Inflammatory macrophage treated with lipopolysaccharide for 1 hour (primary cell): ENCODE measurements around the gene ERBB4.
A peak's percentile ranks its signal among the peaks of the same experiment; 100 is the strongest.

Source experiments
- DNase-seq, 2 donors: peaks; one replicate each; pipeline ENCODE4 v3.0.0-alpha.2; 2020 to 2022

The ERBB4 gene

DNA sequence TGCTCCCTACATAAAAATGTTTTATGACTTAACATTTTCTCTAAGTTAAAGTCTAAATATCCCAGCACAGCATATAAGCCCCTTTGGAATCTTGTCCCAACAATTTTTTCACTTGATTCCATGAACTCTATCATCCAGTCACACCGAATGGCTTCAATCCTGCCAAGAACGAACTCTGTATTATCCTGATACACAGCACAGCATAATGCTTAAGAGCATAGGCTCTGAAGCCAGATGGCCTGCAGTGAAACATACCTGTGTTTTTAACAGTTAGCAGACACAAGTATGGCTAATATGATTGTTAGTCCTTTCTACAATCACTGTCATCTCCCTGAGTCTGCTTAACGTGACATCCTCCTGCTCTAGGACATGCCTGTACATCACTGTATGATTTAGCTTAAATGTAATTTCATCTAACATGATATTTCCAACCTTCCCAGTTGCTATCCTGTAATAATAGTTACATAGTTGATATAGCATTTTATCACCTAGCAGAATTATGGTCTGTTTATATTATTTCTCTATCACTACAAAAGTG, 669.5 kb downstream of the ERBB4 start:
- no peak for DNase-seq

DNA sequence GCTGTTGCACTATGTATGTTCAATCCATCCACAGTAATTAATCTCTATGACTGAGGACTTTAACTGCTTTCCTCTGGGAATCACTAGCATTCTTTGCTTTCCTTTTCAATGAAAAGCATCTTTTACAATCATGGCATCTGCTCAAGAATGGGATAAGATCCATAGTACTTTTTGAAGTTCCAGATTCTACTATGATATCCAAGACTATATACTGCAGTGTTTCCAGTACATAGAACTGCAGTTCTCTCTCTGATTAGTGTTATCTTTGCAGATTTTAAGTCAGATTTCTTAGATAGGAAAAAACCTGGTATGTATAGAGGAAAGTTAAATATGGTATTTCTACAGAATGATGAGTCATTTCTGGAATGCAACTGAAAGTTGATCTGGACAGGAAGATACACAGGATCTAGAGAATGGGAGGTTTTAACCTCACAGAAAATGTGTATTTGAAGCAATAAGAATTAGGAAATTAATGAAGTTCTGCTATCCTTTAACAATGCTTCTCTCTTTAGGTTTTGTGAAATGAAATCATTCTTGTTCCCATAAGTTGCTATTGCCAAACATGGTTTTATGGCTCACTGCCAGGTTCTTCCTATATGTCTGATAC, 670.7 kb downstream of the ERBB4 start:
- DNase-seq: peak in 1 of 2 donors; percentile 47

DNA sequence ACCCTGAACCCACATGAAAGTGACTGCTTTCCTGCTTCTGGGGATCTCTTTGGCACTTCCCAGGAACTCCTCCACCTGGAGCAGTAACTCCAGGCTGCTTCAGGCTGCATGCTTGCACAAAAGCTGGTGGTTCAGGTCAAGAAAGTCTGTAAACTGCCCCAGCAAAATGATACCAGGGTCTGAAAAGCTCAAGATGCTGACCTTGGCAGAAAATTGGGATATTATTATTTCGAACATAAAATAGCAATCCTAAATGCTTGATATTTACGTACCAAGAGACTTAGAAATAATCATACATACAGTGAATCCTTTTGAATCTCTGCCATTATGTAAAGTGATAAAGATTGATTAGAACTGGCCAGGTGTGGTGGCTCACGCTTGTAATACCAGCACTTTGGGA, 674.3 kb downstream of the ERBB4 start:
- DNase-seq: no peak

DNA sequence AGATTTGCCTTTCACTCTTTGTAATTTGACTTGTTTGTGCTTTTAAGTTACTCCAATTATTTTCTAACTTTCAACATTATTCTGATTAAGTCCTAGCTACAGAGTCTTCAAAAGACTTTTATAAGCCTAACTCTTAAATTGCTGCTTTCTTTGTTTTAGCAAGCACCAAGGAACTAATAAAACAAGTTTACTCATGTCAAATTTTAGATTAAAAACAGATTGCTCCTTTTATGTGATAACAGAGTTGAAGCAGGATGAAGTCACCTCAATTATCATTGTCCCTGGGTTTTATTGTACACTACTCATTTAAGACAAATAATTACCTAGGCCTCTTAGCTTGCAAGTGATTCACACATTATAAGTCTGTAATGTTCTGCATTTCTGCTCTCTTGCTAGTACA, 678.4 kb downstream of the ERBB4 start:
- DNase-seq: no peak

DNA sequence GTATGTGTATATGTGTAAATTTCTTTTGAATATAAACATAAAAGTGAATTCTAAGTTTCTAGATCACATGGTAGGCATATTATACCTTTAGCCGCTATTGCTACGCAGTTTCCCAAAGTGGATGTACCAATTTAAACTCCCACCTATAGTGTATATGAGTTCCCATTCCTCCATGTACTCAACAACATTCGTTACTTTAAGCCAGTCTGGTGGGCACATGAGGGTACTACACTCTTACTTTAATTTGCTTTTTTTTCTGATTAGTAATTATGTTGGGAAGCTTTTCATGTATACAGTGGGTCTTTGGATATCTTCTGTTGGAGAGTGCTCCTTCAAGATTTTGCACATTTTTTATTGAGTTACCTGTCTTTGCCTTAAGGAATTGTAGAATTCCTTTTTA, 683.8 kb downstream of the ERBB4 start:
- DNase-seq: no peak

DNA sequence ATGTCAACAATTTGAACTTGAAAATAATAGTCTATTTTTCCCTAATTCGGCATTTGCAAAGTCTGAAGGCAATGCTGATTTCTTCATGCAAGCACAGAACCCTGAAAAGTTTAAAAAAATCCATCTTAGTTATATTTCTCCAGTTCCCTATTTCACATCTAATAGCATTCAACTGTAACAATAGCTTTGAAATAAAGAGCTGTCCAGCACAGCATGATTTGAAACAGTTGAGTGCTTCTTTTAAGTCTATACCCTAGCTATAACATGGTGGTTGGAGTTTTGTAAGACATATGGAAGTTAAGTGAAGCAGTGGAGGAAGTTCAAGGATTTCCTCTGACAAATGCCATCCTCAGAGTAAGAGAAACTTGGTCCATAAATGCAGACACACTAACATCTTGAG, 691.9 kb downstream of the ERBB4 start:
- DNase-seq: no peak

DNA sequence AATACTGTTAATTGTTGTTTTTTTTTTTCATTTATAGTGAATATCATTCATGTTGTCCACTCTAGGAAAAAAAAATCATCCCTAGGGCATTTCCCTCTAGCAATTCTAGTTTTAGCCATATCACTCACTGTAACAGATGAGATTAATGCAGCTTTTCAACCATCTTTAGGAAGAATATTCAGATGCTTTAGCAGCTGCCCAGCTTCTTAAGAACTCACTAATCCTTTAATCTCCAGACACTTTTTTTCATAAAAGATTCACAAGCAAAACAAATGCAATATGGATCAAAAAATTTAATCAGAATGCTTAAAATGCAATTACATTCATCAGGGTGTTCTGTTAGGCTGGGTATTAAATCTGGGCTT, 692.6 kb downstream of the ERBB4 start:
- no peak for DNase-seq

DNA sequence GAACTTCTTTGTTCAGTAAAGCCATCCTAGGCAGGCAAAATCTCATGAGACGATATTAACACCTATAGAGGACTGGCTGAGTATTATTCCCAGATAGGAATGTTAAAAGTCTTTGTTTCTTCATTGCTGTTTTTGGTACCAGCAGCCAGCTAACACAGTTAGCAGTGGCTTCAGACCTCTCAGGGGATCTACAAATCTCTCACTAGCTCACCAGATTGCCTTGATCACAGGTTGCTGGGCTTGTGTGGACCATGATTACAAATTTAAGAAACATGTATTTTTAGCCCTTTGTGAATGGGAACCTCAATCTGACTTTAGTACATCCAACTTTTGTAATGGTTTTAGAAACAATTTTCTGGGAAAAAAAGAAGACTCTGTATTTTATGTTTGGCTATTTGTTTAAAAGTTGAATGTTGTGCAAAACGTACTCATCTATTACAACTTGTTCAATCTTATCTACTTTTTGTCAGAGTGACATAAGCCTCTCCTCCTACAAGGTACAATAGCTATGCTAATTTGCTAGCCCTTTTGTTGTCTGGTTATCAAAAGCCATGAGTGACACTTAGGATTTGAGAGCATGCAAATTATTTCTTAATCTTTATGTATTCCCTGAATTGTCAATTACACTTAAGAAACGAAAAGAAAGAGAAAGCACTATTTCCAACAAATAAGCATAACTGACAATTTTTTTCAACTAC, 693.1 kb downstream of the ERBB4 start:
- DNase-seq: no peak

DNA sequence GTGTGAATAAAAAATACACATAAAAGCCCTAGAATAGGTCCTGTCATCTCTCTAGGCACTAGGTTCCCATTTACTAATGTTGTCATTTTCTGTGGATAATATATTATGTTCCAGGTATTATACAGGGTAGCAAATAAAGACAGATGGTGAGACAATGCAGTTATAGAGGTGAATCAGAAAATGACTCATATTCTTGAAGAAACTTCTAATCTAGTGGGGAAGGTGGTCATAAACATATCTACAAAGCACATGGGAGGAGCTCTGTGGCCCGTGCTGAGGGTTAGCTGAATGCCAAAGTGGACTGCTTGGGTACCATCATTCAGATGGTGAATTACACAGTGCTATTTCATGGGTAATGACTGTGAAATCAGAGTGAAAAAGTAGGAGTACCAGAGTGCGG, 700.9 kb downstream of the ERBB4 start:
- DNase-seq: no peak

DNA sequence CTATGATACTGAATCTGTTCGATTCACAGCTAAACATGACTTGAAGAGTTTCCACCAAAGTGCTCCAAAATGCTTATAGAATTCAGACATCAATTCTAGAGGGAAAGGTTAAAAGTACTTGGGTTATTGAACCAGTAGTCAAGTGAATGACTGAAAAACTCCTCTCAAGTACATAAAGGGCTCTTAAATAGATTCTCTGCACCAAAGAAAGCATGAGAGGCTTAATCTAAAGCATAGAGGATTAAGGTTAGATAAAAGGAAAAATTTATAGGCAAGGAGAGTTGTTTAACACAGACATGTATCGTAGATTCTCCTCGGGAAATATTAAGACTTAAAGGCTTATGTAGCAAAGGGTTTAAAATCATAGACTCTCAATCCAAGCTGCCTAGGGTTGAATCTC, 701.4 kb downstream of the ERBB4 start:
- DNase-seq: no peak

DNA sequence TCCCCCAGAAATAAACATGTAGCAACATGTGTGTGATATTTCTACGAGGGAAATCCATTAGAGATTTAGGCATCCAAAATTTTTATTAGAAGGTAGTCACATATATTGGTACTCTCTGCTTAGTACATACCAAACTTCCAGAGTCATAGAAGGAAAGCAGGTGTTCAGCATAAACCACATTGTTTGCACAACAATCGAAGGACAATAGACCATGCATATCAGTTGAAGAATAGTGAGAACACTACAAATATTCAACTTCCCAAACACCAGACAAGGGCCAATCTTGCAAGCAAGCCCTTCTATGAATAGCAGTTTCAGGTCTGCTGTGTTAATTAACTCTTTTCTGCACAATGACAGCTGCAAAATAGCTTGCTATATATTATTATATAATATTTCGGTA, 702.2 kb downstream of the ERBB4 start:
- no peak for DNase-seq

DNA sequence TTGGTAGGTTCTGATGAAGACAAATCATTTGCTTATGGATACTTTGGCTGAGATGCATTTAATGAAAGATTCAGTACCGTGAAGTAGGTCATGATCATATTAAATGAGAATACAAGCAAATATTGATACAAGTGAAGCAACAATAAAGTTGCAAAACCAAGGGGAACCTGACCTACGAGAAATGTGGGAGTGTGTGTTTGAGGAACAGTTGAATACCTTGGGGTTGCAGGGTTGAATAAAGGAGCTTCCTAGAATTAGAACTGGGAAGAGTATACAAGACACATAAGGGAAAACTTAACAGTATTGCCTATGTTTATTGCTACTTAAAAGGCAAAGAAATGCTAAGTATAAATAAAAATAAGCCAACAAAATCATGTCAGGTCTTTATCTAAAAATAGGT, 702.9 kb downstream of the ERBB4 start:
- DNase-seq: no peak

DNA sequence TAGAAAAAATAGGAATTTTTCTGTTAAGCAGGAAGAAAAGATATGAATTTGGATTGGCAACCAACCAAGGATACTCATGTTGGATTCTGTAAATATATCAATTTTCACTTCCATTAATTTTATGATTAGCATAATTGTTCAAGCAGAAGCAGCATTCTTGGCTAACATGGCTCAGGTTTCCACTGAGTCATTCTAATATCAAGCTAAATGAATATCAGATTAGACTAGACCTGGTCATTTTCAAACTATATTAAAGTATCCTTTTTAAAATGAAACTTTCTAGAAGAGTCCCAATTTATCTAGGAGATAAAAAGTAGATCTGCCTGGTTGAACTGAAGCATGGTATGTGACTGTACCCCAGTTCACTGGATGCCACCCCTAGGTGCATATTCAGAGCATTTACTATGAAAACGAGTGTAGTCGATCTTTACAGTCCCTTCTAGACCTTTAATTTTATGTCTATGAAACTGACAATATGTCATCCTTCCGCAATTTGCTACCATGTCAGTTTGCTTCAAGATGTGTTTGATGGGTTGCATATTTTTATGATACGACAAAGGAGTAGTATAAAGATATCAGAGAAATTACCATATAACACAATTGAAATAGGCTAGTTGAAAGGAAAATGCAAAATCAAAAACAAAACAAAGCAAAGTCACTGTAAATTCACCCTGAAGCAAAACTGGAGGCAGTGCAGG, 704.9 kb downstream of the ERBB4 start:
- DNase-seq: no peak

DNA sequence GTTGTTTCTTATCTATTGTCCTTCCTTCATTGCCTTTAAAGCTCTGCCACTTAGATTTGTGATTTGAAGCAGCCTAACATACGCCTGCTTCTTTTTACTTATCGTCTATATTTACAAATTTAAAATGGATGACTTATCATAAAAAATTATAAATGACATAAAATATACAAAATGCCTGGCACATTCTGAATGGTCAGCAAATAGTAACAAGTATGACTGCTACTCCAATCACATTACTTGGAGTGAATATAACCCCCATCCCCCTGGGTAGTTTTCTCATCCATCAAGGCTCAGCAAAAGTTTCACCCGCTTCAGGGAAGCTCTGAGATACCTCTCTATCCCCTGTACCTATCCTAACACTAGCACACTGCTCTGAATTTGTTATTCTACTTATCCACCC, 708.9 kb downstream of the ERBB4 start:
- no peak for DNase-seq

DNA sequence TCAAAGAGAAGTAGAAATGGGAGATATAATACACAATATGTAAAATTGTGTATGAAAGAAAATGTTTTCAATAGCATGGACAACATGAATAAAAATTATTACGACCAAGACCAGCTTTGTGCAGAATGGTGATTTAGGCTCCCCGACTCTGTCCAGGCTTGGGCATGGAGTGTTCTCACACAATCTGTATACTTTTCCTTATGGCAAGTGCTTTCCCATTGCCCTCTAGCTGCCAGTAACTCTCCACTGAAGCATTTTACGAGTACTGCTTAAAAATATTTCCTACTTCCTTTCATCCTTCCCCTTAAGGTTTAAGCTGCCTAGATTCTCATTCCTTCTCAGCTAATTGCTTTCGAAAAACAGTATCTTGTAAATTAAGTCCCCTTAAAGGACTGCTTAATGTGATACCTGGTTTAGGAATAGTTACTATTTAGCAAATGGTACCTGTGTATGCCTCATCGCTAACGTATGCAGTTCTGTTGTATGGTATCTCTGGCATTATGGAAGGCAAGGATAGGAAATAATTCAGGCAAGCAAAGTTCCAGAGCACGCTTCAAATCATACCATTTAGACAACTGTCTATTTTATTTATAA, 714.6 kb downstream of the ERBB4 start:
- DNase-seq: no peak

DNA sequence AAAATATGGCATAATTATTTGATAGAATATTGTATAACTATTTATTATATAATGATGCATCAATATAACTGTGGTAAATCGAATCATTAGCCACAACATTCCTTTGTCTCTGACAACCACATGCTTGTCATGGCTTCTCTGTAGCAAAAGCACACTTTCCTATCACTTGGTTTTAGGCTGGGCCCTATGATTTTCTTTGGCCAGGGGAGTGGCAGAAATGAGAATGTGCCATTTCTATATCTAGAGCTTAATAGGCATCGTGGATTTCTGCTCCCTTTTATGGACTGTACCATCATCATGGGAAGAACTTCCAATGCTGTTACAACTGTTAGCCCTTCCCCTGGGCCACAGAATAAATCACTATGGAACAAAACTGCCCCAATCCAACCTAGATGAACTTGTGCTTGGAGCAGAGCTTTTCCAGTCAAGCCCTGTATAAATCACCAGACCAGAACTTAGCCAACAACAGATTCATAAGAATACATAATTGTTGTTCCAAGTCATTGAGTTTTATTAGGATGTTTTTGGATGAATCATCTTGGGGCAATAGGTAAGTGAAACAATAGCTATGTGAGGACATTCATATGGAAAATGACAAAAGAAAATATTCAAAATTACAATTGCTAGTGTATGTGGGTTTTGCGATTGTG, 715.8 kb downstream of the ERBB4 start:
- no peak for DNase-seq

DNA sequence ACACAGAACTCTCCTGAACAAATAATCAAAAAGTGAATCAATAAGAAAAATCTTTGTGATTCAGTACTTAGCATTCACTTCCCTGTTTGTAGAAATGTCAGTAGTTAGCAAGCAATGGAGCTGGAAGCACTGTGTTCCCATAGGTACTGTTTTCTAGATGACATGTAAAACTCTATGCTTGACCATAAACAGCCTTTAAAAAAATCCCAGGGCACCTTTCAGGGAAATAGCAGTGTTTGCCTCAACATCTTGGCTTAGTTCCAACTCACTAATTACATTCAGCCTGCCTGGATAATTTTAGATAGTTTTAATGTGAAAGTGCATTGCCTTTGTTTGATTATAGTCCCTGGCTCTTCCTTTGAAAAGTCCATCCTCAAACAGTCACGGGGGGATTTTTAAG, 721.8 kb downstream of the ERBB4 start:
- DNase-seq: no peak

DNA sequence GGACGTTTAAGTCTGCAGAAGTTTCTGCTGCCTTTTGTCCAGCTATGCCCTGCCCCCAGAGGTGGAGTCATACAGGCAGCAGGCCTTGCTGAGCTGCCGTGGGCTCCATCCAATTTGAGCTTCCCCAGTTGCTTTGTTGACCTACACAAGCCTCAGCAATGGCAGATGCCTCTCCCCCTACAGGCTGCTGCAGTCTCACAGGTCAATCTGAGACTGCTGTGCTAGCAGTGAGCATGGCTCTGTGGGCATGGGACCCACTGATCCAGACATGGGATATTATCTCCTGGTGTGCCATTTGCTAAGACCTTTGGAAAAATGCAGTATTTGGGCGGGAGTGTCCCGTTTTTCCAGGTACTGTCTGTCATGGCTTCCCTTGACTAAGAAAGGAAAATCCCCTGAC, 726.0 kb downstream of the ERBB4 start:
- DNase-seq: no peak

DNA sequence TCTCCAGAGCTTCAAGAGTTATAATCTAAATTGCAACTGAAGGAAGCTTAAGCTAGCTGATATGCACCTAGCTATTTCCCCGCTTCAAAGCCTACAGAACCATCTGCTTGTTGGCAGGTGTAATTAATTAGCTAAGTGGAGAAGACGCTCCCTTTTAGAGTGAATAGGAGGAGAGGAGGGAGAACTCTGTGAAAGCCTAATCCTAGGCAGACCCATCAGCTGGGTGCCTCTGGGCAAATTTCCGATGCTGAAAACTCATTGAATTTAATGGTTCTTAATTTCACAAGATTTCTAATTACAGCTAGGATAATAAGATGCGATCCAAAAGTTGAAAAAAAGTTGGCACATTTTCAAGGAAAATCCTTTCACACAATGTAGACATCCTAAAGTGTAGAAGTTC, 735.9 kb downstream of the ERBB4 start:
- DNase-seq: no peak

DNA sequence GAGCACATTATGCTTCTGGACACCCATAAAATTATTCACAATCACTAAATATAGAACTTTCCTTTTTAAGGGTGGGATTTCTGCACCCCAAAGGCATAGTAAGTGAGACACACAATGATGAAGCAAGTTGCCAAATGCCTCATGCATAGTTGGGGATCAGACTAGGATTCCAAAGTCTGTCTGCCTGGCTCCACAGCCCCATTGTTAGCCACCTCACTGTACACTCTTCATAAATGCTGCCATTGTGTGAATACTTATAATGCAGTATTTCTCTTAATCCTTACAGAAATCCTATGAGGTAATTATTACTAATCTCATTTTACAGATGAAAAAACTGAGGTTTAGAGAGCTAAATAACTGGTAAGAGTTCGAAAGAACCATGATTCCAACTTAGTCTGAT, 738.6 kb downstream of the ERBB4 start:
- no peak for DNase-seq

DNA sequence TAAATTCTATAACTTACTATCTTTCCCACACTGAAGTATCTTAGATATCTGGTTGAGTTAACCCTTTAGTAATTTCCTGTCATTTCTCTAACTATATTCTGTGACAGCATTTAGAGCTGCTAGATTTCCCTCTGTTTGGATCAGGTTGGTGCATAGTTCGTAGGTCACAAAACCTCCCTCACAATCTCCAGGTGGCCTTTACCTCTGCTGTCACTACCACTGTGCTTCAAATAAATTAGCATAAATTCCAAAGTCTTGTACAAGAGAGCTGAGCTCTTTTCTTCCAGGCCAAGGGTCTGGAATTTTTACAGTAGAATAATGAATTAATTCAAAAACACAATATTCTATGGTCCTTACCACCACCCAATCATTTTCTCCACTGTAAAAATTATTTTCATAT, 739.7 kb downstream of the ERBB4 start:
- DNase-seq: no peak

DNA sequence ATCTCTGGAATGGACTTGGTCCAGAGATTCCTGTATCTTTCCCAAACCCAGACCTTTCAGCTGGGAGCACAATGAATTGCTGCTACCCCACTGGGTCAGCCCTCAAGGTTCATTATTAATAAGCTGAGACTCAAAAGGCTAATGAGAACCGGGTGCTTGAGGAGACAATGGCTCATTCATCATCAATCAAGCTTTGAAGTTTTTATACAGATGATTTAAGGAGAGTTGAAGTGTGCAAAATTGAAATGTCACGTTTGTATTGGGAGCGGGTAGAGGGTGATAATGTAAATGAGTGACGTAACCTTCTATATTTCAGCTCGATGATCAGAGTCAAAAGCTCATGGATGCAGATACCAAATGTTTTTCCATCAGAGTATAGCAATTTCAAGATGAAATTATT, 744.9 kb downstream of the ERBB4 start:
- no peak for DNase-seq

DNA sequence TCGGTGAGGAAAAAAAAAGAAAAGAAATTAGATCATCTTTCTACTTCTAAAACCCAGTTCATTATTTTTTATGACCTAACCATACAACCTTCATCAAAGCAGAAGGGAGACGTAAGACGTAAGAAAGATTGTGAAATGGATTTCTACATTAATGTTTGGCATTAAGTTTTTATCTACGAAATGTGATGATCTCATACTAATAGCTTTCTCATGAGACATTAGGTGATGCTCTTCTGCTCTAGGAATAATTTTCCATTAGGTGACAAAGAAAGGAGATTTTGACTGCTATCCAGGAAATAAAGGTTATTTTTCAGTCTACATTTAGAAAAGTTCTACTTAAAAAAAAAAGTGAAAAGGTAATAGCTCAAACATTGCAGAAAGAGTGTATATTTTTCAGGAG, 748.6 kb downstream of the ERBB4 start:
- DNase-seq: no peak
